ENCODE data around the gene PHACTR1. TPM values are rescaled to one million over a fixed set of nuclear protein-coding genes. Genes with fewer than 3 reads are reported as not detected.

Gene PHACTR1
- total and polyA plus RNA-seq, 9 of the 15 experiments (the other 6 are each of a cell fraction or from before 2014, with no cell fraction given) = 11.5 to 32.6 (median 22.0) TPM

GRCh38 chr6:13063300-13063918 is 346.8 kb downstream of the PHACTR1 start (continued):
- TF ChIP-seq ZNF584 (CRISPR knock-in tag; IDR thresholded peaks at IDR 0.05; ENCODE audit: low read depth) (no peak), ATF3 (IDR thresholded peaks at IDR 0.05) (peak; percentile 74), ATF3 (CRISPR knock-in tag; conservative IDR thresholded peaks at IDR 0.05) (no peak), PATZ1 (CRISPR knock-in tag; IDR thresholded peaks at IDR 0.05; ENCODE audit: borderline replicate concordance) (no peak), NFE2L1 (tag; IDR thresholded peaks at IDR 0.05; ENCODE audit: borderline replicate concordance, low read depth) (peak; percentile 68), U2AF1 (optimal IDR thresholded peaks at IDR 0.05; ENCODE audit: low read depth, low read length) (no peak), HDAC2 (IDR thresholded peaks at IDR 0.05) (no peak), FOXA1 (IDR thresholded peaks at IDR 0.05; ENCODE audit: borderline replicate concordance) (no peak), SP2 (IDR thresholded peaks at IDR 0.05; ENCODE audit: extremely low read depth, low read depth, low read length, poor library complexity, severe bottlenecking) (no peak), ZNF316 (IDR thresholded peaks at IDR 0.05) (peak; percentile 77), CCNT2 (IDR thresholded peaks at IDR 0.05; ENCODE audit: borderline replicate concordance, extremely low read depth, insufficient read length, low read depth, low read length) (no peak), FOSL1 (tag; conservative IDR thresholded peaks at IDR 0.05) (peak; percentile 94), ZNF511 (CRISPR knock-in tag; IDR thresholded peaks at IDR 0.05) (no peak), PCBP1 (IDR thresholded peaks at IDR 0.05; ENCODE audit: low read depth, low read length, poor library complexity, severe bottlenecking) (no peak), NR2C1 (IDR thresholded peaks at IDR 0.05) (no peak), NR2C1 (tag; IDR thresholded peaks at IDR 0.05) (no peak), ZNF699 (CRISPR knock-in tag; IDR thresholded peaks at IDR 0.05; ENCODE audit: insufficient replicate concordance) (no peak), MAFG (tag; conservative IDR thresholded peaks at IDR 0.05) (peak; percentile 95)
